Measurements from ENCODE around the gene IL1R2. TPM values are rescaled to one million over a fixed set of nuclear protein-coding genes. Genes with fewer than 3 reads are reported as not detected.

IL1R2 gene
- total and polyA plus RNA-seq, 9 of the 15 experiments (the other 6 are each of a cell fraction or from before 2014, with no cell fraction given), result 0.13 TPM; not detected in 8

- Histone ChIP-seq H3K36me3 (ENCODE audit: control insufficient read depth, insufficient read depth, low read length) (no peaks in the 10 kb centered on the region), H3K4me1 (replicated peaks in 1 of 2; ENCODE audit: control insufficient read depth in 2 of 2, insufficient read depth in 2 of 2, low read length in 2 of 2) (peaks cover 0 to 8% of the 10 kb centered on the region in 2 experiments; a peak in 3 of 5 replicates), H3K4me2 (ENCODE audit: insufficient read depth, low read length) (no peak overlapping the region), H3K9me3 (replicated peaks; ENCODE audit: control insufficient read depth, insufficient read depth, low read depth, low read length) (no peaks in the 10 kb centered on the region), H3K27me3 (ENCODE audit: control insufficient read depth in 2 of 2, insufficient read depth in 2 of 2, low read length in 2 of 2) (peaks cover 0 to 4% of the 10 kb centered on the region in 2 experiments; a peak in 2 of 5 replicates), H3K9me1 (ENCODE audit: control insufficient read depth, insufficient read depth, low read length) (no peaks in the 10 kb centered on the region), H3K9ac (ENCODE audit: insufficient read depth in 1 of 2, low read depth in 2 of 2, low read length in 2 of 2) (no peak overlapping the region), H4K20me1 (replicated peaks; ENCODE audit: control insufficient read depth, insufficient read depth, low read length) (no peaks in the 10 kb centered on the region), H3K27ac (ENCODE audit: extremely low read depth, low read depth, low read length) (no peak overlapping the region), H3K79me2 (ENCODE audit: control insufficient read depth, insufficient read depth, low read length) (no peaks in the 10 kb centered on the region), H2AFZ (ENCODE audit: low read depth, low read length) (no peak overlapping the region), H3K4me3 (no peak overlapping the region)
- CTCF ChIA-PET (ENCODE audit: low intra/inter-chr PET ratio), result no interaction called here
- ATAC-seq, result no peak; the same call in 2 of the 3 replicates
- TF ChIP-seq ZNF134 (CRISPR knock-in tag; conservative IDR thresholded peaks at IDR 0.05), result no peak
- TF ChIP-seq TAF9B (IDR thresholded peaks at IDR 0.05; ENCODE audit: partially characterized antibody), result no peak
- no peak for TF ChIP-seq MTA1 (IDR thresholded peaks at IDR 0.05; ENCODE audit: borderline replicate concordance)
- no peak for TF ChIP-seq L3MBTL2 (IDR thresholded peaks at IDR 0.05)
- TF ChIP-seq BCL6 (CRISPR knock-in tag; IDR thresholded peaks at IDR 0.05), result no peak
- TF ChIP-seq ZNF23 (CRISPR knock-in tag; IDR thresholded peaks at IDR 0.05), result no peak
- TF ChIP-seq FOXK2 (conservative IDR thresholded peaks at IDR 0.05 in 1 of 2, IDR thresholded peaks at IDR 0.05 in 1 of 2; ENCODE audit: low read depth in 2 of 2), result no peak
- no peak for TF ChIP-seq KLF13 (tag; IDR thresholded peaks at IDR 0.05; ENCODE audit: borderline replicate concordance, low read depth)
- TF ChIP-seq CSDE1 (IDR thresholded peaks at IDR 0.05), result no peak
- TF ChIP-seq ILK (tag; IDR thresholded peaks at IDR 0.05; ENCODE audit: borderline replicate concordance, low read depth), result no peak
- TF ChIP-seq GTF3C2 (IDR thresholded peaks at IDR 0.05; ENCODE audit: borderline replicate concordance, extremely low read depth, insufficient read length), result no peak
- no peak for TF ChIP-seq POLR2G (IDR thresholded peaks at IDR 0.05; ENCODE audit: low read depth, low read length)
- no peak for TF ChIP-seq CUX1 (CRISPR knock-in tag; IDR thresholded peaks at IDR 0.05)
- TF ChIP-seq MCM3 (IDR thresholded peaks at IDR 0.05), result no peak
- intact Hi-C loops (cut with micrococcal nuclease) (no loop called here), in situ Hi-C loops (cut with MboI) (no loop called here)
- no TSS peak for BruUV-seq (replicated peaks)
- POLR2A ChIA-PET, result interaction anchor here (1.2 to 3.1 kb wide), 3 partner anchors 10 to 12 kb away, joined by 3 to 12 read pairs (median 3); no protein-coding TSS in a partner anchor
- 41% methylated on average over 5 of the region's 6 CpGs for WGBS (ENCODE audit: insufficient coverage, low coverage, missing lambda C conversion rate)
- DNase-seq (ENCODE audit: extremely low read depth in 1 of 4, low spot score in 3 of 4), result no peak
- no peak for FAIRE-seq
These were observed 53.9 kb downstream of the IL1R2 start for GRCh38 chr2:102045697-102046096.

Measured in K562 (cell line).